SK-N-SH treated with all-trans-retinoic acid at 6 μM for 48 hours (cell line): ENCODE measurements around the gene FGF22.

Experiments used
- CREB5 ChIP-seq: fragments of 250-450 bp; sonication (Bioruptor Pico); IDR thresholded peaks from 2 replicates; pipeline ENCODE4 v1.5.1; 2020; ENCODE audit warnings: low read depth, mild to moderate bottlenecking, moderate library complexity
- CSDC2 ChIP-seq: fragments of 250-450 bp; sonication (Bioruptor Pico); IDR thresholded peaks from 2 replicates; pipeline ENCODE4 v1.5.0; 2020; ENCODE audit warnings: mild to moderate bottlenecking, moderate library complexity
- CSRNP3 ChIP-seq: fragments of 250-450 bp; sonication (Bioruptor Pico); IDR thresholded peaks from 2 replicates; pipeline ENCODE4 v1.5.1; 2021; ENCODE audit warnings: mild to moderate bottlenecking, moderate library complexity
- ESRRG ChIP-seq: fragments of 250-450 bp; sonication (Bioruptor Pico); IDR thresholded peaks from 2 replicates; pipeline ENCODE4 v1.6.1; 2021; ENCODE audit warnings: mild to moderate bottlenecking
- GLIS3 ChIP-seq: fragments of 250-450 bp; sonication (Bioruptor Pico); IDR thresholded peaks from 2 replicates; pipeline ENCODE4 v1.5.0; 2020; ENCODE audit warnings: mild to moderate bottlenecking, moderate library complexity
- PATZ1 ChIP-seq: fragments of 250-450 bp; sonication (Bioruptor Pico); IDR thresholded peaks from 2 replicates; pipeline ENCODE4 v1.8.0; 2020; ENCODE audit warnings: mild to moderate bottlenecking, moderate library complexity, borderline replicate concordance
- SNAI2 ChIP-seq: fragments of 250-450 bp; sonication (Bioruptor Pico); IDR thresholded peaks from 2 replicates; pipeline ENCODE4 v1.5.0; 2020; ENCODE audit warnings: mild to moderate bottlenecking, moderate library complexity
- TOX ChIP-seq: fragments of 250-450 bp; sonication (Bioruptor Pico); IDR thresholded peaks from 2 replicates; pipeline ENCODE4 v1.8.0; 2021; ENCODE audit warnings: mild to moderate bottlenecking, moderate library complexity, borderline replicate concordance
- ZC3H10 ChIP-seq: fragments of 250-450 bp; sonication (Bioruptor Pico); IDR thresholded peaks from 2 replicates; pipeline ENCODE4 v1.5.1; 2021; ENCODE audit warnings: mild to moderate bottlenecking, moderate library complexity
- ZFP3 ChIP-seq: fragments of 250-450 bp; sonication (Bioruptor Pico); IDR thresholded peaks from 2 replicates; pipeline ENCODE4 v1.5.0; 2020; ENCODE audit warnings: mild to moderate bottlenecking, moderate library complexity
- ZNF70 ChIP-seq: fragments of 450-650 bp; formaldehyde crosslinking; IDR thresholded peaks from 2 replicates; pipeline ENCODE4 v1.5.0; 2020; ENCODE audit warnings: mild to moderate bottlenecking, moderate library complexity

GRCh38 chr19:647566-648284 is 8.0 kb downstream of the FGF22 start:
- TF ChIP-seq CSRNP3 (CRISPR knock-in tag) (no peak), ZFP3 (CRISPR knock-in tag) (no peak), GLIS3 (no peak), CREB5 (CRISPR knock-in tag) (no peak), PATZ1 (CRISPR knock-in tag) (no peak), SNAI2 (CRISPR knock-in tag) (no peak), ZC3H10 (CRISPR knock-in tag) (no peak), ESRRG (CRISPR knock-in tag) (no peak), TOX (no peak), CSDC2 (no peak), ZNF70 (no peak)
